Naive thymus-derived CD4-positive, alpha-beta T cell (primary cell): ENCODE results near the gene ZNF408. TPM values are rescaled to one million over a fixed set of nuclear protein-coding genes. Genes with fewer than 3 reads are reported as not detected.
A peak's percentile ranks its signal among the peaks of the same experiment; 100 is the strongest.

Experiments used
- ATAC-seq: fragments of 150-1000 bp; cut with Tn5 transposase; 2 replicates; pipeline ENCODE4 v1.10.0; 2021; ENCODE audit warnings: mild to moderate bottlenecking, moderate library complexity
- CTCF ChIA-PET: fragments of 350-600 bp; sonication (Branson Sonifier 250); formaldehyde crosslinking; loops from one replicate; lab custom pipeline; 2021; ENCODE audit warnings: antibody characterized with exemption; lab: Charles Lee
- POLR2A ChIA-PET: fragments of 350-600 bp; sonication (Branson Sonifier 250); formaldehyde crosslinking; loops from one replicate; lab custom pipeline; 2021; ENCODE audit warnings: antibody characterized with exemption, inconsistent platforms; lab: Charles Lee
- DNase-seq, 9 donors: peaks; one replicate each; pipeline versions ENCODE4 v3.0.0 to v3.0.0-alpha.2; 2020 to 2022; ENCODE audit warnings: mixed read lengths in 1 of 9
- H3K27ac ChIP-seq: one replicate; pipeline ENCODE4 v1.7.0; 2013; ENCODE audit warnings: mild to moderate bottlenecking, low read depth, low read length, moderate library complexity
- H3K27me3 ChIP-seq, 2 donors: one replicate each; pipeline ENCODE4 v1.7.0; 2013; ENCODE audit warnings: low read length in 2 of 2, mild to moderate bottlenecking in 2 of 2, moderate library complexity in 2 of 2; ENCODE audit not compliant: control insufficient read depth in 2 of 2, insufficient read depth in 2 of 2
- H3K36me3 ChIP-seq, 3 experiments: 1 replicate in 2 of 3; 2 replicates in 1 of 3; pipeline ENCODE4 v1.7.0; 2013; ENCODE audit warnings: low read length in 3 of 3, mild to moderate bottlenecking in 3 of 3, moderate library complexity in 1 of 3; ENCODE audit not compliant: insufficient read depth in 3 of 3, control insufficient read depth in 2 of 3
- H3K4me1 ChIP-seq, 2 donors: one replicate each; pipeline ENCODE4 v1.7.0; 2013; ENCODE audit warnings: low read length in 2 of 2, mild to moderate bottlenecking in 2 of 2, moderate library complexity in 1 of 2; ENCODE audit not compliant: control insufficient read depth in 2 of 2, insufficient read depth in 2 of 2
- H3K4me3 ChIP-seq: 2 replicates; pipeline ENCODE4 v1.7.0; 2013; ENCODE audit warnings: mild to moderate bottlenecking, low read length
- H3K9me3 ChIP-seq, 3 experiments: 1 replicate in 2 of 3; 2 replicates in 1 of 3; pipeline ENCODE4 v1.7.0; 2013; ENCODE audit warnings: low read length in 3 of 3; ENCODE audit not compliant: control insufficient read depth in 2 of 3
- H3K27ac Mint-ChIP-seq, 9 donors: one replicate each; pipeline ENCODE4 v1.8.0; 2020 to 2022; ENCODE audit warnings: mixed read lengths in 9 of 9, mild to moderate bottlenecking in 8 of 9, moderate library complexity in 5 of 9, inconsistent platforms in 2 of 9
- H3K27me3 Mint-ChIP-seq, 5 donors: one replicate each; pipeline ENCODE4 v1.8.0; 2021 to 2022; ENCODE audit warnings: mixed read lengths in 5 of 5, mild to moderate bottlenecking in 1 of 5
- H3K36me3 Mint-ChIP-seq, 5 donors: one replicate each; pipeline ENCODE4 v1.8.0; 2020 to 2022; ENCODE audit warnings: mixed read lengths in 5 of 5, mild to moderate bottlenecking in 3 of 5, inconsistent platforms in 1 of 5
- H3K4me1 Mint-ChIP-seq, 7 donors: one replicate each; pipeline ENCODE4 v1.8.0; 2020 to 2022; ENCODE audit warnings: mixed read lengths in 7 of 7, mild to moderate bottlenecking in 3 of 7, inconsistent platforms in 1 of 7
- H3K4me3 Mint-ChIP-seq, 10 donors: one replicate each; pipeline ENCODE4 v1.8.0; 2020 to 2022; ENCODE audit warnings: mild to moderate bottlenecking in 10 of 10, mixed read lengths in 10 of 10, moderate library complexity in 6 of 10, inconsistent platforms in 2 of 10
- H3K9me3 Mint-ChIP-seq, 11 donors: one replicate each; pipeline ENCODE4 v1.8.0; 2020 to 2022; ENCODE audit warnings: mixed read lengths in 11 of 11, mild to moderate bottlenecking in 4 of 11, inconsistent platforms in 1 of 11, moderate library complexity in 1 of 11
- intact Hi-C, 2 donors: fragments of 100-400 bp; cut with micrococcal nuclease; formaldehyde crosslinking; loops; one replicate each; pipeline ENCODE4 v1.15.1; 2023
- polyA plus RNA-seq, 2 donors: library from polyadenylated mRNA; unstranded; fragments of 300-500 nt; fragmentation: Illumina TruSeq; gene quantifications; one replicate each; pipeline ENCODE4 v1.2.3, GENCODE V29; 2021
- total RNA-seq, 6 experiments: library from RNA in 5 of 6; stranded (reverse) in 5 of 6; gene quantifications; 1 replicate in 5 of 6; 2 replicates in 1 of 6; pipeline ENCODE4 v1.2.3 and lab custom pipeline; 2021 to 2026

Gene ZNF408
- total and polyA plus RNA-seq, 7 experiments from 2014 or later = 7.0 to 20.0 (median 14.1) TPM

GRCh38 chr11:46677169-46677568, 23.7 kb upstream of the ZNF408 start:
- no peaks in the 10 kb centered on the region for H3K9me3 ChIP-seq
- peaks cover 0 to 57% (median 14%) of the 10 kb centered on the region in 3 experiments for H3K36me3 ChIP-seq
- intact Hi-C loops = loop anchor here in 1 of 2 donors (10.0 kb wide), 1 partner anchor 292 kb away; the partner anchor contains the start of gene MDK
- peaks cover 33 to 52% of the 10 kb centered on the region in 2 donors for H3K4me1 ChIP-seq
- peak overlapping the region in 8 of 10 donors; percentile 7 to 51 (median 38) for H3K4me3 Mint-ChIP-seq
- H3K27me3 Mint-ChIP-seq = no peaks in the 10 kb centered on the region
- DNase-seq (no peak), ATAC-seq (no peak)
- H3K27ac ChIP-seq = no peak overlapping the region
- H3K9me3 Mint-ChIP-seq = no peaks in the 10 kb centered on the region
- H3K27me3 ChIP-seq = no peaks in the 10 kb centered on the region
- H3K36me3 Mint-ChIP-seq = peaks cover 5 to 40% (median 17%) of the 10 kb centered on the region in 5 donors
- ChIA-PET POLR2A (interaction anchor here (10.8 kb wide), 1 partner anchor 21 kb away, joined by 135 read pairs; the partner anchor contains the start of genes ARHGAP1 and ZNF408), CTCF (no interaction called here)
- peaks cover 33 to 60% (median 54%) of the 10 kb centered on the region in 7 donors for H3K4me1 Mint-ChIP-seq
- no peak overlapping the region for H3K4me3 ChIP-seq
- H3K27ac Mint-ChIP-seq = peak overlapping the region; percentile 9 to 86 (median 60)

DNA sequence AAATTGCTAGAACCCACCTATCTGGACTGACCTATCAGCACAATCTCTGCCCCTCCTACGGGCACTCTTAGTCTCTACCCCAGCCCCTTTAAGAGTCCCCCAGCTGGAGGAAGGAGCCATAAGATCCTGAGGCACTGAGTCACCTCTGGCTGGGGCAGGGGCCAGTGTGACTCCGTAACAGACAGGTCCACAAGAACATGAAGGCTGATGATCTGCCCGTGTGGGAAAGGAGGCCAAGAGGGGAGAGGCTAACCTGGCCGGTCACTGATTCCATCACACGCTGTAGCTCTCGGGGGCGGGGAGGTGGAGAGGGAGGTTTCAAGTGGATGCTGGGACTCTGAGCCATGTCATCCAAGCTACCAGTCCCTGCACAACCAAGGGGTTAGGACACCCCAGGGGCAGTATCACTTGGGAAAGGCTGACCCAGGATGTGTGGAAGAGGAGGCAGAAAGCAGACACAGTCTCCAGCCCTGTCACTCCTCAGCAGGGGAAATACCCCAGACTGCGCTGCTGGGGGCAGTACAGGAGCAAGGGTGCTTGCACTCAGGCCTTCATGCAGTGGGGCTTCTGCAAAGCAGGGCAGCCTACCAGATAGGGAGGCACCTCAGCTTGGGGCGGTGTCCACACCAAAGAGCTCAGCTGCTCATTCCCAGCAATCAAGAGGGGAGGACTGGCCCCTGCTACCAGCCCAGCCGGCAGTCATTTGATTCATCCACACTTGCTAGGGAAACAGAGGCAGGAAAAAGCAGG, 22.7 kb upstream of the ZNF408 start:
- Mint-ChIP-seq H3K4me3 (no peak overlapping the region), H3K4me1 (peaks cover 26 to 50% (median 44%) of the 10 kb centered on the region in 7 donors), H3K27me3 (no peaks in the 10 kb centered on the region), H3K36me3 (peaks cover 0 to 35% (median 10%) of the 10 kb centered on the region in 5 donors), H3K27ac (peak overlapping the region in 7 of 9 donors; percentile 31 to 81 (median 59)), H3K9me3 (no peaks in the 10 kb centered on the region)
- DNase-seq = no peak
- H3K27ac ChIP-seq = no peak overlapping the region
- CTCF ChIA-PET = interaction anchor here (0.7 kb wide), 1 partner anchor 20 kb away, joined by 3 read pairs; no protein-coding TSS in a partner anchor
- no peak overlapping the region for H3K4me3 ChIP-seq
- intact Hi-C loops = loop anchor here in 1 of 2 donors (10.0 kb wide), 1 partner anchor 293 kb away; the partner anchor contains the start of gene MDK
- peaks cover 23 to 42% of the 10 kb centered on the region in 2 donors for H3K4me1 ChIP-seq
- H3K27me3 ChIP-seq = no peaks in the 10 kb centered on the region
- H3K36me3 ChIP-seq = peaks cover 0 to 56% (median 13%) of the 10 kb centered on the region in 3 experiments
- POLR2A ChIA-PET = interaction anchor here (10.8 kb wide), 1 partner anchor 20 kb away, joined by 135 read pairs; the partner anchor contains the start of genes ARHGAP1 and ZNF408
- no peak for ATAC-seq
- H3K9me3 ChIP-seq = no peaks in the 10 kb centered on the region

DNA sequence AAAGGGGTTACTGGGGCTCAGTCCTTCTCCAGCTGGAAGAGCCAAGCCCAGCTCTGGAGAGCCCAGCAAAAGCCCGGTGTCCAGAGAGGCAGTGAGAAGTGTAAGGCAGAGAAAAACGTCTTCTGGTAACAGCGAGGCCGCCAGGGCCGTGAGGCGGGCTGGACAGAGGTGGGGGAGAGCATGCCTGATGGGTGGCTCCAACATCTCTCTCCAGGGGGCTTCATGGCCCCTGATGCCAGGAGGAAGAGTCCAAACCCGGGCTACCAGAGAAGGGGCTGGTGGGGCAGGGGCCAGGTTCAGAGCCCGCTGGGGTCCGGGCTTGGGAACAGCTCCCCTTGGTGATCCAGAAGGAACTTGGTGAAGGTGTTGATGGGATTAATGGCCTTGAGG, 22.1 kb upstream of the ZNF408 start:
- peaks cover 23 to 44% (median 40%) of the 10 kb centered on the region in 7 donors for H3K4me1 Mint-ChIP-seq
- no peak overlapping the region for H3K4me3 Mint-ChIP-seq
- ChIA-PET CTCF (interaction anchor here (0.7 kb wide), 1 partner anchor 19 kb away, joined by 3 read pairs; no protein-coding TSS in a partner anchor), POLR2A (interaction anchor here (10.8 kb wide), 1 partner anchor 19 kb away, joined by 135 read pairs; the partner anchor contains the start of genes ARHGAP1 and ZNF408)
- no peaks in the 10 kb centered on the region for H3K27me3 Mint-ChIP-seq
- Histone ChIP-seq H3K27ac (no peak overlapping the region), H3K4me1 (peaks cover 17 to 36% of the 10 kb centered on the region in 2 donors), H3K4me3 (no peak overlapping the region), H3K27me3 (no peaks in the 10 kb centered on the region), H3K9me3 (no peaks in the 10 kb centered on the region), H3K36me3 (peaks cover 0 to 53% (median 9%) of the 10 kb centered on the region in 3 experiments)
- intact Hi-C loops = loop anchor here in 1 of 2 donors (10.0 kb wide), 1 partner anchor 294 kb away; the partner anchor contains the start of gene MDK
- no peaks in the 10 kb centered on the region for H3K9me3 Mint-ChIP-seq
- DNase-seq (no peak), ATAC-seq (no peak)
- H3K36me3 Mint-ChIP-seq = peaks cover 0 to 36% (median 10%) of the 10 kb centered on the region in 5 donors
- H3K27ac Mint-ChIP-seq = peak overlapping the region in 5 of 9 donors; percentile 12 to 59 (median 34)

- Mint-ChIP-seq H3K36me3 (peaks cover 0 to 40% (median 10%) of the 10 kb centered on the region in 5 donors), H3K27me3 (no peaks in the 10 kb centered on the region), H3K4me3 (no peak overlapping the region), H3K9me3 (no peaks in the 10 kb centered on the region), H3K4me1 (peaks cover 19 to 41% (median 32%) of the 10 kb centered on the region in 7 donors), H3K27ac (peak overlapping the region in 2 of 9 donors; percentile 18 to 21)
- CTCF ChIA-PET = interaction anchor here (0.5 to 0.7 kb wide), 2 partner anchors 18 to 335 kb away, joined by 3 to 5 read pairs; no protein-coding TSS in a partner anchor
- DNase-seq = no peak
- H3K36me3 ChIP-seq = peaks cover 6 to 56% (median 9%) of the 10 kb centered on the region in 3 experiments
- H3K27ac ChIP-seq = no peak overlapping the region
- POLR2A ChIA-PET = interaction anchor here (10.8 kb wide), 1 partner anchor 18 kb away, joined by 135 read pairs; the partner anchor contains the start of genes ARHGAP1 and ZNF408
- intact Hi-C loops = loop anchor here in 1 of 2 donors (10.0 kb wide), 1 partner anchor 295 kb away; the partner anchor contains the start of gene MDK
- H3K4me3 ChIP-seq = no peak overlapping the region
- H3K4me1 ChIP-seq = peaks cover 11 to 29% of the 10 kb centered on the region in 2 donors
- no peak for ATAC-seq
- no peaks in the 10 kb centered on the region for H3K9me3 ChIP-seq
- H3K27me3 ChIP-seq = no peaks in the 10 kb centered on the region
Observed at GRCh38 chr11:46679241-46680163, 21.3 kb upstream of the ZNF408 start.

DNA sequence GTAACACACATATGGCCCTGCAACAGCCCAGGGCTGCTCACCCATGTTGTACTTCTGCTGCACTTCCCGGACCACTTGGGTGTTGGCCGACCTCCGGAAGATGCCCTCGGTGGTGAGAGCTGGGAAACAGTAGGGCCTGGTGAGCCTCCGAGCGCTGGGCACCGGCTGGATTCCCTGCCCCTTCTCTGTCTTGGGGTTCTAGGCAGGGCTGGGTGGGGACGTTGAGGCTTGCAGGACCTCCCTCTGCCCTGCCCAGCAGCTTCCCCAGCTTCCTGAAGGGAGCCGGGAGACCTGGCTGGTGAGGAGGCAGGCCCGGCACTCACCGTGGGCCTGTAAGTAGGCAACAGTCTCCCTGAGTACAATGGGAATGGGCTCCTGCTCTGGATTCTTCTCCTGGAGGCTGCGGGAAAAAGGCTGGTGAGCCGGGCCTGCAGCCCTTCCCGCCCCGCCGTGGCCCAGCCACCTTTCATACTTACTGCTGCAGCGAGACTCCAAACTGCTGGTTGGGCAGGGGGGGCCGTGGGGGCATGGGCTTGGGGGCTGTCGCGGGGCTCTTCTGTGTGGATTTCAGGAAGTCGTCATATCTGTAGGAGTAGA, 20.6 kb upstream of the ZNF408 start:
- POLR2A ChIA-PET = interaction anchor here (10.8 kb wide), 1 partner anchor 17 kb away, joined by 135 read pairs; the partner anchor contains the start of genes ARHGAP1 and ZNF408

More for the DNA sequence above, 20.6 kb upstream of the ZNF408 start:
- intact Hi-C loops = no loop called here
- H3K36me3 ChIP-seq = peaks cover 6 to 56% (median 9%) of the 10 kb centered on the region in 3 experiments
- H3K9me3 ChIP-seq = no peaks in the 10 kb centered on the region
- no peak for ATAC-seq
- H3K4me3 Mint-ChIP-seq = peak overlapping the region in 1 of 10 donors; percentile 20
- CTCF ChIA-PET = interaction anchor here (0.5 kb wide), 1 partner anchor 336 kb away, joined by 5 read pairs; no protein-coding TSS in a partner anchor
- no peaks in the 10 kb centered on the region for H3K27me3 Mint-ChIP-seq
- peaks cover 0 to 42% (median 10%) of the 10 kb centered on the region in 5 donors for H3K36me3 Mint-ChIP-seq
- peaks cover 3 to 21% of the 10 kb centered on the region in 2 donors for H3K4me1 ChIP-seq
- peaks cover 14 to 33% (median 25%) of the 10 kb centered on the region in 7 donors for H3K4me1 Mint-ChIP-seq
- no peaks in the 10 kb centered on the region for H3K9me3 Mint-ChIP-seq
- H3K27ac Mint-ChIP-seq = peak overlapping the region in 1 of 9 donors; percentile 43
- no peak overlapping the region for H3K27ac ChIP-seq
- H3K4me3 ChIP-seq = no peak overlapping the region
- DNase-seq = no peak
- H3K27me3 ChIP-seq = no peaks in the 10 kb centered on the region
